ENCODE measurements around the gene MECR.

GRCh38 chr1:29243023-29243870 is 12.5 kb upstream of the MECR start:
- TF ChIP-seq CTCF (IDR thresholded peaks at IDR 0.05; ENCODE audit: low read depth, low read length) (no peak), EZH2phosphoT487 (IDR thresholded peaks at IDR 0.05; ENCODE audit: low read depth) (no peak)

All from OCI-LY3 (cell line).